ENCODE measurements around the gene PDE4A.
"Not testable (repeated sequence)": the region's sequence is repeated elsewhere in the genome, so short reads cannot be mapped to it uniquely, and the experiment has no call there.

Gene PDE4A

DNA sequence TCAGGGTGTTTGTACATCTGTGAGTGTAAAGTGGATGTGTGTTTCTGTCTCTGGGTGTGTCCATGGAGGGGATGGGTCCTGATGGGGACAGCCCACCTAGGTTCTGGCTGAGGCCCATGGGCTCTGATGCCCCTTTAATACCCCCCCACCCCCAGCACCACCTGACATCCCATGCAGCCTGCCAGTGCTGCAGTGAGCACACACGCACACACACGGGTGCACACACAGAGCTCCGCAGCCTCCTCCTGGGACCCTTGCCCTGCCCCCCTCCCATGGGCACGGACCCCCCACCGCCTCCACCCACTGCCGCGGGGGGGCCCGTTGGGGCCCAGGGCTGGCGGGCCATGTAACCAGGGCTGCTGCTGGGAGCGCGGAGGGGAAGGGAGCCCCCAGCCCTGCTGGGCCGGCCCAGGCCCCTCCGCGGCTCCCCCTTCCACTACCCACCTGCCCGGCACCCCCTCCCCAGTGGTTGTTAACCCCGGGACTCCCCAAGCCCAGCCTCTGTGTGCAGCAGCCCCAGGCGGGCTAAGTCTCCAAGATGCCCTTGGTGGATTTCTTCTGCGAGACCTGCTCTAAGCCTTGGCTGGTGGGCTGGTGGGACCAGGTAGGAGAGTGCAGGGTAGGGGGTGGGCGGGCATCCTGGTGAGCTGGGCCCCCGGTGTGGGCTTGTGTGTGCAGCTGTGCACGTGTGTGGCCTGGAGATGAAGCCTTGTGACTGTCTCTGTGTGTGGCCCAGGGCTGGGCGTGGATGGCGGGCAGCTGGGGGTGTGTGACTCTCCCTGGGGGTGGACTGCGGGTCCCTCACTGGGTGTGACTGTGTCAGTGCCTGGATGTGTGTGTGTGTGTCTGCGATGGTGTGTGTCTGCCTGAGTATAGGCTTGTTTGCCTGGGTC, 32.6 kb downstream of the PDE4A start:
- no peak for TF ChIP-seq POLR2A (IDR thresholded peaks at IDR 0.05; ENCODE audit: low read depth, low read length)
- no peak for FAIRE-seq
- DNase-seq (ENCODE audit: insufficient read length, low spot score) = no peak

DNA sequence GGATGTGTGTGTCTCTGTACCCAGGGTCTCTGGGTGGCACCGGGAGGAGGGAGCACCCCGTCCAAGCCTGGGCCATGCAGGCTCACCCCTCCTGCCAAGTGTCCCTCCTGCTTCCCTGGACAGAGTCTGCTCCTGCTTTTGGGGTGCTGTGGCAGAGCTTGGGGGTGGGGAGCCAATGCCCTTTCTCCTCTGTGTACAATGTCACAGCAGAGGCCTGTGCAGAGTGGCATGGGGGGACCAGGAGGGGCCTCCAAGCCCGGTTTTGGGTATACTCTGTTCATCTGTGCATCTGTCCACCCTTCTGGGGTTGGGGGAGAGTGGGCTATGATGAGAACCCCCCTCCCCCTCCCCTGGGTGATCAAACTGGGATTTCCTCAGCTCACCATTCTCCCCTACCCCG, 33.5 kb downstream of the PDE4A start:
- DNase-seq (ENCODE audit: insufficient read length, low spot score) = no peak
- TF ChIP-seq POLR2A (IDR thresholded peaks at IDR 0.05; ENCODE audit: low read depth, low read length) = no peak
- FAIRE-seq = no peak

DNA sequence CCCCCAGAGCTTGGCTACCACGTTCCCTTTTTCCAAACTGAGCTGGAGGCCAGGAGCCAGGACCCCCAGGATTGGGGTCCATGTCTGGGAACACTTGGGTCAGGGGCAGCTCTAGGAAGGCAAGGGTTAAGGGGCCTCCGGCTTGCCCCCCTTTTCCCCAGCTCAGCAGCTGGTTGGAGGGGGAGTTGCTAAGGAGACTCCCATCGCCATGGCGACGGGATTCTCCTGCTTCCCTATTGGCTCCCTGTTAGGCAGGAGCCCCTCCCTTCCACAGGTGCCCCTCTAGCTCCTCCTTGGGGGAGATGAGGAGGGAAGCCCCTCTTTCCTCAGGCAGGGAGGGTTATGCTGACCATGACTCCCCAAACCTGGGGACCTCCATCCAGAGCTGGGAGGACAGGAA, 33.9 kb downstream of the PDE4A start:
- no peak for TF ChIP-seq POLR2A (IDR thresholded peaks at IDR 0.05; ENCODE audit: low read depth, low read length)
- no peak for FAIRE-seq
- DNase-seq (ENCODE audit: insufficient read length, low spot score) = no peak

DNA sequence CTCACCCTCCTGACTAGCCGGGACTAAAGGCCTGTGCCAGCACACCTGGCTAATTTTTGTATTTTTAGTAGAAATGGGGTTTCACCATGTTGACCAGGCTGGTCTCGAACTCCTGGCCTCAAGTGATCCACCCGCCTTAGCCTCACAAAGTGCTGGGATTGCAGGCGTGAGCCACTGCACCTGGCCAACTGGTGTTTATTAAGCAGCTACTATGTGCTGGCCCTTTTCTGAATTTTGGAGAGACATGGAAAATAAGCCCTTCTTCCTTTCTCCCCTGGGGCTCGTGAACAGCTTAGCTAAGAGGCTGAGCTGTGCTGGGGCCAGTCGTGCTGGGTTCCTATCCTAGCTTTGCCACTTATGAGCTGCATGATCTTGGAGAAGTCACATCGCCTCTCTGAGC, 38.4 kb downstream of the PDE4A start:
- DNase-seq (ENCODE audit: insufficient read length, low spot score); FAIRE-seq: not testable (repeated sequence)

- TF ChIP-seq POLR2A (IDR thresholded peaks at IDR 0.05; ENCODE audit: low read depth, low read length) = no peak
- no peak for FAIRE-seq
- no peak for DNase-seq (ENCODE audit: insufficient read length, low spot score)
Measured at GRCh38 chr19:10460714-10461046, 40.3 kb downstream of the PDE4A start.

- FAIRE-seq (no peak), DNase-seq (ENCODE audit: insufficient read length, low spot score) (peak; percentile 97)
- TF ChIP-seq POLR2A (IDR thresholded peaks at IDR 0.05; ENCODE audit: low read depth, low read length) = no peak
Measured at GRCh38 chr19:10461047-10461949, 41.0 kb downstream of the PDE4A start.

- not testable (repeated sequence) for FAIRE-seq; DNase-seq (ENCODE audit: insufficient read length, low spot score)
Measured at GRCh38 chr19:10462042-10462441, 41.7 kb downstream of the PDE4A start.

GRCh38 chr19:10462557-10462956, 42.2 kb downstream of the PDE4A start:
- DNase-seq (ENCODE audit: insufficient read length, low spot score) = no peak
- TF ChIP-seq POLR2A (IDR thresholded peaks at IDR 0.05; ENCODE audit: low read depth, low read length) = no peak
- FAIRE-seq = no peak

DNA sequence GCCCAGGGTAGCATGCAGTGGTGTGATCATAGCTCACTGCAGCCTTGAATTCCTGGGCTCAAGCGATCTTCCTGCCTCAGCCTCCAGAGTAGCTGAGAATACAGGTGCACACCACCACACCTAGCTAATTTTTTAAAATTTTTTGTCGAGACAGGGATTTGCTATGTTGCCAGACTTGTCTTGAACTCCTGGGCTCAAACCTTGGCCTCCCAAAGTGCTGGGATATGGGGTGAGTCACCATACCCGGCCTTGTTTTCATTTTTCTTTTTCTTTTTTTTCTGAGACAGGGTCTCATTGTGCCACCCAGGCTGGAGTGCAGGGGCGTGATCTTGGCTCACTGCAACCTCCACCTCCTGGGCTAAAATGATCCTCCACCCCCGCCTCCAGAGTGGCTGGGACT, 44.1 kb downstream of the PDE4A start:
- FAIRE-seq (no peak), DNase-seq (ENCODE audit: insufficient read length, low spot score) (no peak)
- no peak for TF ChIP-seq POLR2A (IDR thresholded peaks at IDR 0.05; ENCODE audit: low read depth, low read length)

DNA sequence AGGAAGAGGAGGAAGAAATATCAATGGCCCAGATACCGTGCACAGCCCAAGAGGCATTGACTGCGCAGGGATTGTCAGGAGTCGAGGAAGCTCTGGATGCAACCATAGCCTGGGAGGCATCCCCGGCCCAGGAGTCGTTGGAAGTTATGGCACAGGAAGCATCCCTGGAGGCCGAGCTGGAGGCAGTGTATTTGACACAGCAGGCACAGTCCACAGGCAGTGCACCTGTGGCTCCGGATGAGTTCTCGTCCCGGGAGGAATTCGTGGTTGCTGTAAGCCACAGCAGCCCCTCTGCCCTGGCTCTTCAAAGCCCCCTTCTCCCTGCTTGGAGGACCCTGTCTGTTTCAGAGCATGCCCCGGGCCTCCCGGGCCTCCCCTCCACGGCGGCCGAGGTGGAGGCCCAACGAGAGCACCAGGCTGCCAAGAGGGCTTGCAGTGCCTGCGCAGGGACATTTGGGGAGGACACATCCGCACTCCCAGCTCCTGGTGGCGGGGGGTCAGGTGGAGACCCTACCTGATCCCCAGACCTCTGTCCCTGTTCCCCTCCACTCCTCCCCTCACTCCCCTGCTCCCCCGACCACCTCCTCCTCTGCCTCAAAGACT, 46.9 kb downstream of the PDE4A start:
- DNase-seq (ENCODE audit: insufficient read length, low spot score) = no peak
- FAIRE-seq = no peak
- no peak for TF ChIP-seq POLR2A (IDR thresholded peaks at IDR 0.05; ENCODE audit: low read depth, low read length)

GRCh38 chr19:10468133-10468532, 47.8 kb downstream of the PDE4A start:
- FAIRE-seq = no peak
- no peak for TF ChIP-seq POLR2A (IDR thresholded peaks at IDR 0.05; ENCODE audit: low read depth, low read length)

GRCh38 chr19:10471909-10472308, 51.6 kb downstream of the PDE4A start:
- TF ChIP-seq POLR2A (IDR thresholded peaks at IDR 0.05; ENCODE audit: low read depth, low read length) = no peak
- DNase-seq (ENCODE audit: insufficient read length, low spot score) = no peak
- FAIRE-seq = no peak

More at GRCh38 chr19:10468133-10468532, 47.8 kb downstream of the PDE4A start:
- DNase-seq (ENCODE audit: insufficient read length, low spot score) = no peak

- DNase-seq (ENCODE audit: insufficient read length, low spot score) (no peak), FAIRE-seq (no peak)
- no peak for TF ChIP-seq POLR2A (IDR thresholded peaks at IDR 0.05; ENCODE audit: low read depth, low read length)
Measured at GRCh38 chr19:10473192-10473591, 52.9 kb downstream of the PDE4A start.

- FAIRE-seq = no peak
- TF ChIP-seq POLR2A (IDR thresholded peaks at IDR 0.05; ENCODE audit: low read depth, low read length) = no peak
- no peak for DNase-seq (ENCODE audit: insufficient read length, low spot score)
Measured at GRCh38 chr19:10474962-10475451, 54.7 kb downstream of the PDE4A start.
